Middle frontal gyrus (tissue), 1 donor: Measurements from ENCODE around the gene RTL10.

Source experiments
- DNase-seq: peaks from one replicate; pipeline ENCODE4 v3.0.0-alpha.2; 2015; ENCODE audit warnings: low spot score; ENCODE audit errors: extremely low spot score

The RTL10 gene

DNA sequence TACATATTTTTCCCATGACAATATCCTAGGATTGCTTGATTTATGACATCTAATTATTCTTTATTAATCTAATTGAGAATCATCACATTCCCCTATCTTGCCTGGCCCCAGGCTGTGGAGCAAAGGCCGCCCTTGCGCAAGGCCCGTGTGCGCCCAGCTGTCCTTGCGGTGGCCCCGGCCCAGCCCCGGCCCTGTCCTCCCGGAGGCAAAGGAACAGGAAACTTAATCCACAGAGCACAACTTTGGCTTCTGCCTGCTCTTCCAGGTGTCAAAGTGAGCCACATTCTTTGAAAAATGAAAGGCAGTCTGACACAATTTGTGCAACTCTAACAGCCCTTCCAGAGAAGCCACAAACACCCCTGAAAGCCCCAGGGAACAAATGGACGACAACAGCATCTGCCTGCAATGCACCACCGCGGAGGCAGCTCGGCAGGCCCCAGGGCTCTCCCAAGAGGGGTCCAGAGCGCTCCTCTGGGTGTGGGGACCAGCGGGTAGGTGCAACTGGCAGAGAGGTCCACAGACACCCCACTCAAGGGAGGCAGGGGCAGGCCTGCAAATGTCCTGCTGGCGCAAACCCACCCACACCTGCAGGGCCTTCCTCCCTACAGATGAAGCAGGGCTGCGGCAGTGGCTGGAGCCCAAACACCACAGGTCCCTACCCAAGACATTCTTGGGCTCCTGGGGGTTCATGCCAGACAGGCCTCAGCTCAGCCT lies 30.3 kb downstream of the RTL10 start:
- no peak for DNase-seq

DNA sequence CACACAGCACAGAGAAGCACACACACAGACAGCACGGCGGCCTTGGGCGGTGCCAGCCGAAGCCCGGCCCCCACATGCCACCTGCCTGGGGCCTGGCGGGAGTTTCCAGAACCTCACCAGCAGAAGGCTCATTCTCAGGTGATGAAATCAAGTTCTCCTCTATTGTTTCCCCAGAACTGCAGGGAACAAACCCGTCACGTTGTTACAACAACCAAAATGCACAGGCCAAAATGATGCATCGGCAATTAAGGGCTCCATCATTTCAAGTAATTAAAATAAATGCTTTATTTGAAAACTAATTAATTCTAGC lies 30.8 kb downstream of the RTL10 start:
- no peak for DNase-seq

DNA sequence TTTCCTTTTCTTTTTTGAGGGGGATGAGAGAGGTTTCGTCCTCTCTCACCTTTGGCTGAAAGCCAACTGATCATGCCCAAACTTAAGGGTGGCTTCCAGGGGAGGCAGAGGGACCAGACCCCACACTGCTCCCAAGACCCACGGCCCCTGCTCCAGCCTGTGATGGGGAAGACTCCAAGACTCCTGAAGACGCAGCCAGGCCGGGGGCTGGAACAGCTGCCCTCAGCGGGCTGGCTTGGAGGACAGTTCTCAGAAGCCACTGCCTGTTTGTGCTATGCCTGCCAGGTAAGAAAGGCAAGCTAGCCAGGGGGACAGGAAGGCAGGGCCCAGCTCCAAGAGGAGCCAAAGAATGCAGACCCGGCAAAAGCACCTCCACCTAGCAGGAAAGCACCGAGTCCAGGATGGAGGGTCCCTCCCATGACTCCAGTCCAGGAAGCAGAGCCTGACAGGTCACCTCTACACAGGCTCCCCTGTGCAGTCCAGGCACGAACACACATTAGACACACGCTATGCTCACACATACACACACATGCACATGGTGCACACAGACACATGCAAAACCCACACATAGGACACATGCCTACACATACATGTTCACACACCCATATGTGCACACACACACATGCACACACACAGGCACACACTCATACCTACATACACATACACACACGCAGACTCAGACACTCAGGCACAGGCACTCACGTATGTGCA lies 31.3 kb downstream of the RTL10 start:
- DNase-seq: no peak

DNA sequence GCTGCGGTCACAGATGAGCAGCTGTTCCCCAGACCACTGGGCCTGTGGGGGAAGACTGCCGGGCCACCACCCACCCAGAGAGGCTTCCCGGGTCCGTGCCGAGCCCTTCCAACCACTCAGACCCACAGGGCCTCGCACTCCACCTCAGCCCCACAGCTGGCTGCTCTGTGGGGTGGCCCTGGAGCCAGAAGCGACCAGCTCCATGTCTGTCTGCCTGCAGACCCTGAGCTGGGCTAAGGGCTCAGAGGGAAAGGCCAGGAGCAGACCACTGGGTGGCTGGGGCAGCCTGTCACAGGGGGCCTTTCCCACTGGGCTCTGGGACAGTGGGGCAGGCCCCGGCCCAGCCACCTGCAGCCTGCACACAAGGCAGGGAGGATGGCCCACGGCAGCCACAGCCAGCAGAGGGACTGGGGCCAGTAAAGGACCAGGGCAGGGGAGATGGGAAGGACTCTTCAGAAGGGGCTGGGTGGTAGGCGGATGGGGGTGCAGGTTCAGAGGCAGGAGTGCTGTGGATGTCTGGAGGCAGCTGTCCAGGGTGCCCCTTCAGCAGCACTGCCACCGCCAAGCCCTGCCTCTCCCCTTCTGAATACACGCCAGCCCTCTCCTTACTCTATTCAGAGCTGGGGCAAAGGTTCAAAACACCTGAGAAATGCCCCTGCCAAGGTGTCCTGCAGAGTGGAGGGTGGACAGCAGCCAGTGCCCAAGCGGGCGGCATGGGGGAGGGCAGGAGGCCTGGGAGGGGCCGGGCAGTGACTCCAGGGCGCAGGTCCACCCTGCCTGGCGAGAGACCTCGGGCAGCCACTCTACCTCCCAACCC lies 32.2 kb downstream of the RTL10 start:
- no peak for DNase-seq

DNA sequence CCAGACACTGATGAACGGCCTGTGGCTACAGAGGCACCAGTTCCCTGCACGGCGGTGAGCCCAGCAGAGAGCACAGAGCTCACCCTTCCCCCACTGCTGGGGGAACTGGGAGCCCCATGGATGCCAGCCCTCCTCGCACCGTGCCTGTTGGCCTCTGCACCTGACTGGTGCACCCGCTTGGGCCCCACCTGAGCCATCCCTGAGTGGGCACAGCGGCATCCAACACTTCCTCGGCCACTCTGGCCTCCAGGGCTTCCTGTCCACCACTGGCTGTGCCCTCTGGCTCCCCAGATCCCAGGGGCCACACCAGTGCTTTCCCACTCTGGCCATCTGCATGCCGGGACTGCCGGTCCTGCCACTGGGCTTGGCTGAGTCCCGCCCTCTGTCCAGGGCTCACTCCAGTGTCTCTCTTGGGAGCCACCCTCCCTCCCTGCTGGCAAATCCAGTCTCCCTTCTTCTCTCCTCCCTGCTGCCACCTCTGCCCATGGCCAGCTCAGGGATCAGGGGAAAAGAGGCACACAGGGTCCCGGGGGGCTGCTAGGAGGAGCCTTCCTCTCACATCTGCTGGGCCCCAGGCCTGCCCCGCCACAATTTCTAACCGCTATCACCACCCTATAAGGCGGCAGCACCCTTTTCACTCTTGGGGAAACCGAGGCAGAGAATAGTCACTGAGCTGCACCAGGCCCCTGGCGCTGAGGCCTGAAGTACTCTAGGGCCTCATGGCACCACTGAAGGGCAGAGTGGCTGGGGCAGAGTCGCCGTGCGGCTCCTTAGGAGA lies 33.0 kb downstream of the RTL10 start:
- no peak for DNase-seq

DNA sequence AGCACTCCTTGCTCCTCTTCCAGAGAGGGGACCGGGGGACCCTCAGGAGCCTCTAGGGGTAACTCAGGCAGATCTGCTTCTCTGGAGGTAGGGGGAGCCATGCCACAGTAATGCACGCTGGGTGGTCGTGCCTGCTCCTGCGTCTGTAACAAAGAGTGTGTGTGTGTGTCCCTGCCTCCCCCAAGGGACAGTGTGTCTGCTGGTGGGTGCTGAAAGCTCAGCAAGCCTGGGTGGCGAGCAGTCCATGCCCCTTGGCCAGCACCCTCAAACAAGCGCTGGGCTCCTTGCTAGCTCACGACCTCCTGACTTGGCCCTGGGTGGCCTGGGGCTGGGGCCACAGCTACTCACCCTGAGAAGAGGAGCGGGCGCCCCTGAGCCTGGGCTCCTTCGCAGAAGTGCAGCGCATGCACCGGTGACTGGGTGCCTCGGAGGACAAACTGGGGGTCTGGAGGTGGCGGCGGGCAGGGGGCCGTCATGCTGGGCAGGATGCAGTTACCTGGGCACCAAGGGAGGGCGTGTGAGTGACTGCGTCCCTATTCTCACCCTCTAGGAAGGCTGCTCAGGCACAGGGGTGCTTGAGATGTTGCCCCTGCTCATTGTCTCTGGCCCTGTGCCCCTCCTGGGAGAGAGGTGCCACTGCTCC lies 33.7 kb downstream of the RTL10 start:
- no peak for DNase-seq

DNA sequence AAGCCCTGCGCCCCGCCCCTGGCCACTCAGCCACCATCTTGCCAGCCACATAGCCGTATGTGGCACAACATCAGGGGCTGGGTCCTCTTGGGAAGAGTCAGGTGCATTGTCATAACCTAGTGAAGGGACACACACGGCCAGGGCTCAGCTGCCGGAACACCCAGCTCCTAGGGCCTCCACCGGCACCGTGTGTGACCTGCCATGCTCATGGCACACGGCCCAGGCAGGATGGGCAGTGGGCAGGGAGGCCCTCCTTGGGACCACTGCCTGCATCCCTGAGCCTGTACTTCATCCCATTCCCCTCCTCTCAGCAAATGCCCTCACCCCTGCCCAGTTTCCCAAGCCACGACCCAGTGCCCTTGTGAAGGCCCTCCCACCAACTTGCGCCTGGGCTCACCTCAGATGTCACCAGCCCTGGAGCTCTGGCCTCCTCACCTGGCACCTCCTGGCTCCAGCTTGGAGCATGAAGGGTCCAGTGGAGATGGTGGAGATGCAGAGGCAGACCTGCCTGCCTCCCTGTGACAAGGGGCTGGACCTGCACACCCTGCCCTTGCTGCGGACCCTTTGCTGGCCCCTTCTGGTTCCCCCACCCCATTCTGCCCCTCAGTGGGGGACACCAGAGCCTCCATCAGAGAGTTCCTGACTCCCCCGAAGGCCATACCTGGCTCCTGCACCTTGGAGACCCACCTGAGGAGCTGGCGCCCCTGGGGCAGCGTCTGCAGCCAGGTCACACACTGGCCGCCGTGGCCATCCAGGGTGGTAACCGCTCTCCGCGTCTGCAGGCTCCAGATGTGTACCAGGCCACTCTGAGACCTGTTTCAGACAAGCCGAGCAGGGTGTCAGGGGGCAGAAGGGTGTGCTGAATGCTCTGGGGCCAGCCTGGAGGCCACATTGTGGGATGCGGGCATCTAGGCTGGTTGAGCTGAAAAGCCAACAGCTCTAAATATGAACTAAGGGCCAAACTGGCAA lies 34.5 kb downstream of the RTL10 start:
- DNase-seq: no peak

DNA sequence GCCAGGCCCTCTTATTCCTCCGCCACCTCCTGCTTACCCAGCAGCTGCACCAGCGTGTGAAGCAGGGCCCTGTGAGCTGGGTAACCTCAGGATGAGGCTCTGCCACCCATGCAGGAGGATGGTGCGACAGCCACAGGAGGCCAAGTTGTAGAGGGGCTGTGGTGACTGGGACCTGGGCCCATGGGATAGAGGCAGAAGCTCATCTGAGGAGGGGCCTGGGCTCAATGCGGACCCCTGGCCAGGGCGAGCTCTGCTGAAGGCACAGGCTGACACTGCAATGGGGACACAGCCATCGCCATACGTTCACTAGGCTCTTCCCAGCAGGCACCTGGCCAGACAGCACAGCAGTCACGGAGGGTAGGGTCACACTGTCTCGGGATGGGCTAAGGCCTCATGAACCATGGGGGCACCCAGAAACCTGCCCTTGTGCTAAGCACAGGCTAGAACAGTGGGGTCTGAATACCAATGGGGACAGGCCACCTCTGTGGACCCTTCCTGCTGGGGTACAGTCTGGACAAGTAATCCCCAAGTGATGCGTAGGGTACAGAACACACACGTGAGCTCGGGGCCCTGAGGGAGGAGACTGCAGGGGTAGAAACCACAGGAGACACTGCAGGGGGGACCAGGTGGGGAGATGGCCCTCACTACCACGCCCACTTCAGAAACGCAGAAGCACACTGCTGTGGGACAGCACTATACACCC lies 35.3 kb downstream of the RTL10 start:
- DNase-seq: no peak

DNA sequence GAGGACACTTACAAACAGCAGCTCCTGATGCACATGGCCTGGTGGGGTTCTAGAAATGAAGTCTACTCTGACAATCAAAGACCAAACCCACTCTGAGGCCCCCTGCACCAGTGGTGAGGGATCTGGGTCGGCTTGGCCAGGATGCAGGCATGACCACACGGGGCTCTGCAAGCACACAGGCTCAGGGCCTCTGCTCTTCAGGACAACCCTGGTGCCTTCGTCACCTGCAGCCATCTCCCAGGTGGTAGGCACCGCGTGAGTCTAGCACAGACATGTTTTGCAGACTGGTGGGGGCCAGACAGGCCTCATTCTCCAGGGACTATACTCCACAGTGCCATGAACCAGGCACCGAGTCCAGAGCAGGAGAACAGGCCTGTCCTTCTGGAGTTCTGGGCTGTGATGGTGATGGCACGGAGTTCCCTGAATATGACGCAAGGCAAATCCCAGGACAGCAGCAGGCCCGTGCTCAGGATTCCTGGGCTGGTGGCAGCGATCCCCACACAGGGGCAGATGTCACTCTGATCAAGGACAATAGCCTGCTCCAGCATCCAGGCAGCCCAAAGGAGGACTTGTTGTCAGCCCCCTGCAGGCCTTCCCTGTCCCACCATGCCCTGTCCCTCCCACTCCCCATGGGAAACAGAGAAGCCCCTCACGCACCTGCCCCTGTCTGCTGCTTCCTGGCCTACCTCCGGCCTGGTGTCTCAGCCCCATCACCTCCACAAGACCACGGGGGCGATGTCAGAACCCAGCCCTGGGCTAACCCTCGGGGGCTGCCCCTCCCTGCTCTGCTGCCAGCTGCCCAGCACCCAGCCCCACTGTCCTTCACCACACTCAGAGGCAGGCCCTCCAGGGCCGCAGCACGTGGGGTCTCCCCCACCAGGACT lies 36.1 kb downstream of the RTL10 start:
- DNase-seq: no peak

DNA sequence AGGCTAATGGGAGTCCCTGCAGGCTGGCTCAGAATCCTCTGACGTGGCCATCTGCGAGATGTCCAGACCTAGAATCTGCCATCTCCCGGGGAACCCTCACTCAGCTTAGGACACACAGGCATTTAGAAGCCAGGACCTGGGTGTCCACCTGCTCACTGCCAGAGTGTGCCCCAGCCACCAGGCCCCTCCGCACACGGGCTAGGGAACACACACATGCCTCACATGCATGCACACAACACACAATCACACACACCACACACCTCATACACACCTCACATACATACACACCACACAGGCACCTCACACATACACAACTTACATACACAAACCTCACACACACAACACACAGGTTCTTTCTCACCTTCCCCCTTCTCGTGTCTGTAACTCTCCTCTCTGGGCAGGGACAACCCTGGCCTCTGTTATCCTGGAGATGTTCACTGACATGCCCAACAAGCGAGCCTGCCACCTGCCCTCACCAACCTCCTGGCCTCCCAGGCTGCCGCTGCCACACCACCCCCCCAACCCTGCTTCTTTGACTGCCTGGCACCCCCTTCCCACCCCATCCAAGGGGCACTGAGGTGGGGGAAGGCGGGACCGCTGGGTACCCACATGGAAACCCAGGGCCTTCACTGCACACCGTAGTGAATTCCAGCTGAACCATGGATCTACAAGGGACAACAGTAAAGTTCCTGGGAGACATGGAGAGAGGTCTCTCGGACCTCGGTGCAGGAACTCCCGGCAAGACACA lies 38.1 kb downstream of the RTL10 start:
- DNase-seq: no peak

DNA sequence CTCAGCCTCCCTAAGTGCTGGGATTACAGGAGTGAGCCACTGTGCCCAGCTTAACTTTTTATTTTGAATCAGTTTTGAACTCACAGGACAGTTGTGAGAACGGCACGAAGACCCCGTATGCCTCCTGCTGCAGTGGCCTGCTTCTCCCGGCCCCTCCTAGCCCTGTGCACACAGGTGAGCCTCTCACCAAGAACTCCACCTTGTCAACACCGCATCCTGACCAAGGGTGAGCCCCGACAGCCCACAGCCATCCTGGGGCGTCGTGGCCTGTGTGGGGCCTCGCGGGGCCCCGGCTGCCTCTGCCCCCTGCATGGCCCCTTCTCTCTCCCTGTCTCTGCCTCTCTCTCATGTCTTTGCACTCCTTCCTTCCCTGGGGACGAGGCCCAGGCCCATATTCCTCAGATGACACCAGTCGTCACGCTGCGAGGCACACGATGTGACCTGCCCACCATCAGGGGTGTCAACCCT lies 38.8 kb downstream of the RTL10 start:
- DNase-seq: no peak

DNA sequence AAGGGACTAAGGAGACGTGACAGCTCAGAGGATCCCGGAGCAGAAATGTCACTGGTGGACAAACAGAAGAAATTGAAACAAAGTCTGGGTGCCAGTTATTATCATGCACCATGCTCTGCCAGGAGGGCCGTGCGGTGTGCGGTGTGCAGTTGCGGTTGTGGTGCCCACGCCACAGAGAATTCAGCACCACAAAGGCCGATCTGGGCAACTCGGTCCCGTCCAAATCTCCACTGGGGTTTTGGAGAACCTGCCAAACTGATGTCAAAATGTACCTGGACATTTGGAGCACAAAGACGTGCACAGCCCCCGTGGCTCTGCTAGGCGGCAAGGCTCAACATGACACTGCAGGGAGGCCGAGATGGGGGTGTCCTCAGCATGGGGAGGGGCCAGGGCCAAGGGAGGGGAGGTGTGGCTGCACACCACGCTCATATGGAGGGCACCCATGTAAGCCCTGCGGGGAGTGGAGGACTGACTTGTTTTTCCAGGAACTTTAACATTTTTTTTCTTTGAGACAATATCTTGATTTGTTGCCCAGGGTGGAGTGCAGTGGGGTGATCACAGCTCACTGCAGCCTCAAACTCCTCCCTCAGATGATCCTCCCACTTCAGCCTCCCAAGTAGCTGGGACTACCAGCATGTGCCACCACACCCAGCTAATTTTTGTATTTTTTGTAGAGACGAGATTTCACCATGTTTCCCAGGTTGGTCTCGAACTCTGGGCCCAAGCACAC lies 39.4 kb downstream of the RTL10 start:
- no peak for DNase-seq

DNA sequence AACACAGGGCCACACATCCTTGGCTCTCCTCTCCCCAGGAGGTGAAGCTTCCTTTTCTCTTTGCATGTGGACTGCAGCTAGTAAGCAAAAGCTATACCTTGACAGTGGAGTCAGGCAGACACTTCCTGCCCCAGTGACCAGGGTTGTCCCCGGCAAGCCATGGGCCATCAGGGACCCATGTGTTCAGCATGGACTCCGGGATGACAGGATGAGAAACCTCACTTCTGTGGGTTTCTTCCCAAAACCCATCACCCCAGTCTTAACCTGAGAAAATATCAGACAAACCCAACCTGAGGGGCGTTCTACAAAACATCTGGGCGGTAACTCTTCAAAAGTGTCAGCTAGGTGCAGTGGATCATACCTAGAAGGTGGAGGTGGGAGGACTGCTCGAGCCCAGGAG lies 40.2 kb downstream of the RTL10 start:
- no peak for DNase-seq

DNA sequence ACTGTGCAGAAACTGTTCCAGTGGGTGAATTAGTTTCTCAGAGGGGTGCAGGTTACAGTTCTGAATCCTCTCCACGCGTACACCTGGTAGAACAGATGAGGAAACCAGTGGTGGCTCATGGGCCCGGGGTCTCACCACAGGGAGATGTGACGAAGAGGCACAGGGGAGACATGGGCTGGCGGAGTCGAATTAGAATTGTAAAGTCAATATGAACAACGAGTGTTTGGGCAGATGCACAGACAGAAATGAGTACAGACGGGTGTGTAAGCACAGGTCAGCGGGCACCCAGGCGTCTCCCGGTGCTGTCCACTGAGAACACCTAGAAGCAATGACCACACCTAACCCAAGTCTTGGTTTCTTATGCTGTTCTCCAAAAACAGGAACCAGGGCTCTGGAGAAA lies 41.8 kb downstream of the RTL10 start:
- no peak for DNase-seq

DNA sequence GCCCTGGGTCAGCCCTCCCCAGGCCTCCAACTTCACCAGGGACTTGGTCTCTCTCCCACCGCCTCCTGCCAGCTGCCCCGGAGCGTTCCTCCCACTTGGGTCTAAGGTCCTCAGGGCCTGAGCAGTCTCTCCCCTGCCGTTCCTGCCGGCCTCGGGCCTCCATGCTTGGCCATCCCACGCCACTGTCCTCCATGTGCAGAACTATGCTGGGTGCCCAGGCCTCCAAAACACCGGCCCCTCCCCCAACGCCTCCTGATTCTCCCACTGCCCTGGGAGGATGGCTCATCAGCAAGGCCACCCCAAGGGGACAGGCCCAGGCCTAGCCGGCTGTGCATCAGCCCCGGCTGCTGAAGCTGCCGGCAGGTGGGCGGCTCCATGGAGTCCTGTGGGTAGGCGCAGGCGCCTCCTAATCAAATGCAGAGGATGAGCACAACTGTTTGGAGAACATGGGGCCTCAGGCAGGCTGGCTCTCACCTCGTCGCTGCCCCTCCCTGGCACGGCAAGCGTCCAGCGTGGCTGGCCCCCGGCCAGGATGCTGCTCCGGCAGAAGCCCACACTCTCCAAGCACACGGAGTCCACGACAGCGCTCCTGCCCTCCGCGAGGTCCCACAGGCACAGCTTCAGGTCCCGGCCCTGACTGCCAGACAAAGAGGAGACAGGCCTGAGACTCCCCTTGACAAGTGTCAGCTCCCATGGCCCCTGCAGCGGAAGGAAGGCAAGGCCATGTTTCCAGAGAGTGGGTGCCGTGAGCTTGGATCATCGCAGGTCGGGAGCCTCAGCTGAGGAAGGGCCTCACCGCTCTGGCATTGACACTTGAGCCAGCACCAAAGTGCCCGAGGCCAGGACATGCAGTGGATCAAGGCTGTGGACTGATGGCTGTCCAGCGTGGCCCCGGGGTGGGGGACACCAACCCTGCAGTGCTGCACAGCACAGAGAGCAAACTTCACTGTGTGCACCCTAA lies 42.6 kb downstream of the RTL10 start:
- no peak for DNase-seq

DNA sequence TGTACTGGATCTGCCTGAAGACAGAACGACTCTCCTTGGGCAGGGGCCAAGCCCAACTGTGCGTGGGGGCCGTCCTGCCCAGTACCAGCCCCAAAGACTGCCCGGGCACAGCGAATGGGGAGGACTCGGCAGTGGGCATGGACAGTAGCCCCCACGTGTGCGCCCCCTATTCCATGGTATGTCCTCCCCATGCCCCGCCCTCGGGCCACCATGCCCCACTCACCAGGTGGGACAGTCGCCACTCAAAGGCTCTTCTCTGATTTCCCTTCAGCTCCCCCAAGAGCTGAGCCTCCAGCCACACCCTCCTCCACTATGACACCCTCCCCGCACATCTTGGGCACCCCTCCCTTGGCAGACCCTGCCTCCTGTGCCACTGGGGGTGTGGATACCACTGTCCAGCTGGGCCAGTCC lies 43.5 kb downstream of the RTL10 start:
- no peak for DNase-seq
